Endothelial cell of umbilical vein (primary cell): ENCODE data around the gene TBK1. TPM values are rescaled to one million over a fixed set of nuclear protein-coding genes. Genes with fewer than 3 reads are reported as not detected.

Experiments
- BruUV-seq: library from RNA; stranded (reverse); fragments of 400-500 nt; replicated peaks from 2 replicates; lab custom pipeline; 2021; lab: Mats Ljungman, UMichigan
- CTCF ChIA-PET: fragments of 300-600, 350-600 bp; sonication (Branson Sonifier 250); formaldehyde crosslinking; loops from one replicate; lab custom pipeline; 2021; ENCODE audit warnings: antibody characterized with exemption, inconsistent platforms; lab: Charles Lee
- POLR2A ChIA-PET: fragments of 300-600, 350-600 bp; sonication (Branson Sonifier 250); formaldehyde crosslinking; loops from one replicate; lab custom pipeline; 2021; ENCODE audit warnings: antibody characterized with exemption, inconsistent platforms; lab: Charles Lee
- DNase-seq: peaks from one replicate; pipeline ENCODE4 v3.0.0-alpha.2; 2011; ENCODE audit warnings: low read depth, low spot score
- FAIRE-seq: peaks from 2 replicates; lab custom pipeline; 2011; peaks lifted over from hg19 to GRCh38; lab: Jason Lieb, UNC
- H2AFZ ChIP-seq: 2 replicates; pipeline ENCODE4 v1.6.0; 2012; ENCODE audit warnings: low read depth, low read length, control low read depth, inconsistent platforms
- H3K27ac ChIP-seq: 2 replicates; pipeline ENCODE4 v1.5.1; 2011; ENCODE audit warnings: low read depth, mild to moderate bottlenecking, control low read depth, low read length, moderate library complexity; ENCODE audit not compliant: insufficient read depth
- H3K27me3 ChIP-seq, 2 experiments: 2 replicates each; pipeline versions ENCODE4 v1.6.0 to v1.6.1; 2011; ENCODE audit warnings: low read length in 2 of 2, mixed read lengths in 1 of 2; ENCODE audit not compliant: control insufficient read depth in 2 of 2, insufficient read depth in 2 of 2
- H3K36me3 ChIP-seq, 2 experiments: 2 replicates in 1 of 2; 3 replicates in 1 of 2; pipeline ENCODE4 v1.5.1; 2011; ENCODE audit warnings: low read length in 2 of 2, mild to moderate bottlenecking in 1 of 2, moderate library complexity in 1 of 2; ENCODE audit not compliant: control insufficient read depth in 2 of 2, insufficient read depth in 2 of 2; ENCODE audit errors: extremely low read depth in 1 of 2
- H3K4me1 ChIP-seq: 3 replicates; pipeline ENCODE4 v1.5.1; 2011; ENCODE audit warnings: mild to moderate bottlenecking, low read length; ENCODE audit not compliant: control insufficient read depth, insufficient read depth; ENCODE audit errors: extremely low read depth
- H3K4me2 ChIP-seq: 2 replicates; pipeline ENCODE4 v1.6.1; 2011; ENCODE audit warnings: low read length, control low read depth, mixed read lengths; ENCODE audit not compliant: insufficient read depth
- H3K4me3 ChIP-seq, 3 experiments: fragments of 200-600 bp in 1 of 3; sonication (generic), shearing (Covaris generic) in 1 of 3; replicated peaks in 1 of 3; 2 replicates each; pipeline ENCODE4 v1.5.1; 2011 to 2016; ENCODE audit warnings: control low read depth in 3 of 3, low read length in 3 of 3, mild to moderate bottlenecking in 2 of 3, inconsistent platforms in 1 of 3, low read depth in 1 of 3, moderate library complexity in 1 of 3; ENCODE audit not compliant: insufficient read depth in 1 of 3
- H3K79me2 ChIP-seq: 2 replicates; pipeline ENCODE4 v1.6.0; 2012; ENCODE audit warnings: low read length, inconsistent platforms; ENCODE audit not compliant: control insufficient read depth, insufficient read depth
- H3K9ac ChIP-seq: replicated peaks from 2 replicates; pipeline ENCODE3; 2011; ENCODE audit warnings: low read length, control low read depth; ENCODE audit not compliant: insufficient read depth; ENCODE audit errors: extremely low read depth
- H3K9me1 ChIP-seq: replicated peaks from 3 replicates; pipeline ENCODE4 v1.6.0; 2011; ENCODE audit warnings: mild to moderate bottlenecking, low read length; ENCODE audit not compliant: control insufficient read depth, insufficient read depth; ENCODE audit errors: extremely low read depth
- H3K9me3 ChIP-seq: replicated peaks from 2 replicates; pipeline ENCODE4 v1.5.1; 2012; ENCODE audit warnings: low read length, inconsistent platforms; ENCODE audit not compliant: control insufficient read depth, insufficient read depth
- H4K20me1 ChIP-seq: replicated peaks from 2 replicates; pipeline ENCODE3; 2011; ENCODE audit warnings: mild to moderate bottlenecking, low read length; ENCODE audit not compliant: control insufficient read depth, insufficient read depth; ENCODE audit errors: extremely low read depth
- CTCF ChIP-seq, 2 donors: IDR thresholded peaks; 1 replicate in 1 of 2; 2 replicates in 1 of 2; pipeline ENCODE4 v1.5.1; 2011; ENCODE audit warnings: low read length in 2 of 2, mild to moderate bottlenecking in 2 of 2, moderate library complexity in 2 of 2, control low read depth in 1 of 2, inconsistent platforms in 1 of 2, low read depth in 1 of 2; ENCODE audit not compliant: insufficient read depth in 1 of 2; ENCODE audit errors: extremely low read depth in 1 of 2
- EZH2 ChIP-seq: IDR thresholded peaks from 2 replicates; pipeline ENCODE4 v1.6.1; 2012; ENCODE audit warnings: borderline replicate concordance, low read depth, mild to moderate bottlenecking, moderate library complexity, low read length, inconsistent platforms; ENCODE audit not compliant: severe bottlenecking
- FOS ChIP-seq: IDR thresholded peaks from 2 replicates; pipeline ENCODE4 v1.6.1; 2011; ENCODE audit warnings: mild to moderate bottlenecking, low read length, moderate library complexity, borderline replicate concordance; ENCODE audit not compliant: insufficient read depth
- GATA2 ChIP-seq: IDR thresholded peaks from 2 replicates; pipeline ENCODE4 v1.7.0; 2011; ENCODE audit warnings: low read depth, mild to moderate bottlenecking, moderate library complexity, mixed read lengths, low read length; ENCODE audit not compliant: insufficient read length, insufficient read depth
- JUN ChIP-seq: IDR thresholded peaks from 2 replicates; pipeline ENCODE4 v1.6.1; 2011; ENCODE audit warnings: borderline replicate concordance, low read depth; ENCODE audit not compliant: insufficient read length, insufficient read depth
- MYC ChIP-seq: IDR thresholded peaks from one replicate; pipeline ENCODE4 v1.6.1; 2011; ENCODE audit warnings: mild to moderate bottlenecking, low read depth, low read length
- POLR2A ChIP-seq: IDR thresholded peaks from 2 replicates; pipeline ENCODE4 v1.6.1; 2012; ENCODE audit warnings: low read depth, mild to moderate bottlenecking, control low read depth, low read length
- POLR2AphosphoS5 ChIP-seq: IDR thresholded peaks from 2 replicates; pipeline ENCODE4 v1.6.1; 2012; ENCODE audit warnings: low read depth, mild to moderate bottlenecking, control low read depth, low read length, moderate library complexity; ENCODE audit not compliant: insufficient read depth
- dilution Hi-C: fragments of 300-500 bp; cut with MboI; formaldehyde crosslinking; loops from one replicate; pipeline ENCODE4 v1.15.0; 2019; ENCODE audit warnings: low sequenced_read_pairs; ENCODE audit not compliant: extremely low pct_ligation_motif_present
- intact Hi-C: fragments of 100-400 bp; cut with micrococcal nuclease; formaldehyde crosslinking; loops from one replicate; pipeline ENCODE4 v1.10.0; 2022
- polyA plus RNA-seq, 4 experiments: library from polyadenylated mRNA; depleted of rRNA in 3 of 4; stranded (reverse) in 3 of 4; unstranded in 1 of 4; fragments of >200 nt; gene quantifications; 2 replicates each; pipeline versions ENCODE4 v1.2.1 to v1.2.3, GENCODE V29; 2011 to 2012; ENCODE audit warnings: missing spikeins in 1 of 4
- total RNA-seq: library from RNA; stranded (reverse); gene quantifications from 2 replicates; pipeline ENCODE4 v1.2.3, GENCODE V29; 2021
- TF ChIP-seq, protein P1 (sequence below): IDR thresholded peaks from 2 replicates; pipeline ENCODE4 v1.6.1; 2011; ENCODE audit not compliant: insufficient read depth, insufficient read length

TBK1 gene
- total and polyA plus RNA-seq, 2 donors (not counting 3 experiments of a cell fraction or from before 2014, with no cell fraction given) = 8.0 to 28.9 TPM

DNA sequence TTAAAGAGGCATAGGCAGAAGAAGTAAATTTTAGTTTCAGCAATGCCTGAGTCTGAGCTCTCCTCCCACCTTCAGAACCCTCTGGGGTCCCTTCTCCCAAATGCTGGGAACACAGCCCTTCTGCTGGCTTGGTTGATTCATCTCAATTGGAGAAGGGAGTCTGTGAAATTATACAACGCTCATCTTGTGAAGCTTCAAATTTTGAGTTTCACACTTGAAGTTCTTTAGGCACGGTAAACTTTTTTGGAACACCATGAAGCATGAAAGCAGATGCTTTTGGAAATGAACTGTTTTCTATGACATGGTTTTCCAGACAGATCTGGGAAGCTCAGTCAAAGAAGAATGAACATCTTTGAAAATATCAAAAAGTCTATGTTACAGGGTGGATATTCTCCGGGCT is 69.9 kb downstream of the TBK1 start:
- Histone ChIP-seq H3K27me3 (peaks cover 5 to 8% of the 10 kb centered on the region in 2 experiments), H3K9ac (no peak overlapping the region), H3K79me2 (no peaks in the 10 kb centered on the region), H3K4me1 (no peaks in the 10 kb centered on the region), H3K4me2 (no peak overlapping the region), H3K27ac (no peak overlapping the region), H2AFZ (no peak overlapping the region), H3K9me1 (no peaks in the 10 kb centered on the region), H4K20me1 (no peaks in the 10 kb centered on the region), H3K36me3 (no peaks in the 10 kb centered on the region), H3K4me3 (no peak overlapping the region), H3K9me3 (no peaks in the 10 kb centered on the region)
- dilution Hi-C loops = no loop called here
- intact Hi-C loops = no loop called here
- BruUV-seq = no TSS peak
- no peak for TF ChIP-seq MYC
- TF ChIP-seq FOS = no peak
- no peak for TF ChIP-seq POLR2A
- TF ChIP-seq JUN = no peak
- TF ChIP-seq, protein P1, sequence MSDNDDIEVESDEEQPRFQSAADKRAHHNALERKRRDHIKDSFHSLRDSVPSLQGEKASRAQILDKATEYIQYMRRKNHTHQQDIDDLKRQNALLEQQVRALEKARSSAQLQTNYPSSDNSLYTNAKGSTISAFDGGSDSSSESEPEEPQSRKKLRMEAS = no peak
- no peak for TF ChIP-seq GATA2
- no peak for TF ChIP-seq POLR2AphosphoS5
- TF ChIP-seq EZH2 = no peak
- no peak for TF ChIP-seq CTCF (IDR thresholded peaks at IDR 0.05; ENCODE audit: extremely low read depth in 1 of 2, insufficient read depth in 1 of 2, low read depth in 1 of 2, low read length in 2 of 2)
- ChIA-PET CTCF (no interaction called here), POLR2A (no interaction called here)
- no peak for FAIRE-seq
- DNase-seq = no peak
